Astrocyte of the spinal cord (primary cell): ENCODE data around the gene RCSD1.

ENCODE experiments used
- DNase-seq: peaks from one replicate; pipeline ENCODE4 v3.0.0; 2011; ENCODE audit warnings: low read depth, low spot score
- H3K4me3 ChIP-seq: 2 replicates; pipeline ENCODE4 v1.5.1; 2011; ENCODE audit warnings: low read depth, mild to moderate bottlenecking, low read length, moderate library complexity
- CTCF ChIP-seq: IDR thresholded peaks from 2 replicates; pipeline ENCODE4 v1.5.1; 2012; ENCODE audit warnings: low read depth, mild to moderate bottlenecking, low read length, inconsistent platforms
- in situ Hi-C: cut with HindIII; loops from 2 replicates; pipeline ENCODE4 v1.10.0; 2017; ENCODE audit warnings: low sequenced_read_pairs

RCSD1 gene

GRCh38 chr1:167631936-167632614, 2.0 kb downstream of the RCSD1 start:
- no peak overlapping the region for H3K4me3 ChIP-seq
- no peak for DNase-seq
- in situ Hi-C loops = no loop called here
- no peak for TF ChIP-seq CTCF

GRCh38 chr1:167633258-167633944, 3.4 kb downstream of the RCSD1 start:
- DNase-seq = no peak
- TF ChIP-seq CTCF = no peak
- in situ Hi-C loops = no loop called here
- H3K4me3 ChIP-seq = no peak overlapping the region

GRCh38 chr1:167634435-167634834, 4.4 kb downstream of the RCSD1 start:
- in situ Hi-C loops = no loop called here
- no peak overlapping the region for H3K4me3 ChIP-seq
- no peak for TF ChIP-seq CTCF
- no peak for DNase-seq

- no peak for TF ChIP-seq CTCF
- no peak for DNase-seq
- in situ Hi-C loops = no loop called here
- no peak overlapping the region for H3K4me3 ChIP-seq
Observed at GRCh38 chr1:167635156-167635648, 5.2 kb downstream of the RCSD1 start.

- in situ Hi-C loops = no loop called here
- H3K4me3 ChIP-seq = no peak overlapping the region
- DNase-seq = no peak
- TF ChIP-seq CTCF = no peak
Observed at GRCh38 chr1:167635941-167636340, 5.9 kb downstream of the RCSD1 start.

- no peak overlapping the region for H3K4me3 ChIP-seq
Observed at GRCh38 chr1:167638064-167638463, 8.0 kb downstream of the RCSD1 start.

More at GRCh38 chr1:167638064-167638463, 8.0 kb downstream of the RCSD1 start:
- no peak for DNase-seq
- in situ Hi-C loops = no loop called here
- no peak for TF ChIP-seq CTCF
